ENCODE measurements around the gene INPP4B. TPM values are rescaled to one million over a fixed set of nuclear protein-coding genes. Genes with fewer than 3 reads are reported as not detected.
A peak's percentile ranks its signal among the peaks of the same experiment; 100 is the strongest.

INPP4B gene
- total and polyA plus RNA-seq, 7 donors = 4.2 to 27.3 (median 17.2) TPM

- Histone ChIP-seq H3K27me3 (peaks cover 0 to 11% (median 0%) of the 10 kb centered on the region in 3 donors), H3K9me3 (no peaks in the 10 kb centered on the region), H3K4me3 (peak overlapping the region; percentile 67 to 80 (median 75)), H3K4me1 (peaks cover 0 to 29% (median 9%) of the 10 kb centered on the region in 4 donors), H3K27ac (peak overlapping the region; percentile 72 to 82 (median 78)), H3K36me3 (no peaks in the 10 kb centered on the region)
- intact Hi-C loops (cut with DNase I) = loop anchor here (2.0 to 5.0 kb wide), 2 partner anchors 180 to 720 kb away; no protein-coding TSS in a partner anchor
- no peak for DNase-seq
- no peak for TF ChIP-seq POLR2AphosphoS5 (IDR thresholded peaks at IDR 0.05)
- TF ChIP-seq CTCF (IDR thresholded peaks at IDR 0.05) = no peak
- no peak for TF ChIP-seq EP300 (IDR thresholded peaks at IDR 0.05)
- TF ChIP-seq POLR2A (IDR thresholded peaks at IDR 0.05) = no peak
- WGBS, 2 donors = 1 to 4% methylated on average over 50 of the region's 50 CpGs
These were observed 862 bp upstream of the INPP4B start for GRCh38 chr4:142846729-142847596.

GRCh38 chr4:142845293-142846107 lies 601 bp downstream of the INPP4B start:
- H3K27ac ChIP-seq = peak overlapping the region; percentile 72 to 82 (median 78)
- intact Hi-C loops (cut with DNase I) = loop anchor here (2.0 to 5.0 kb wide), 3 partner anchors 182 to 719 kb away; no protein-coding TSS in a partner anchor
- H3K36me3 ChIP-seq = no peaks in the 10 kb centered on the region
- H3K27me3 ChIP-seq = peaks cover 0 to 11% (median 0%) of the 10 kb centered on the region in 3 donors
- no peaks in the 10 kb centered on the region for H3K9me3 ChIP-seq
- H3K4me1 ChIP-seq = peaks cover 0 to 29% (median 9%) of the 10 kb centered on the region in 4 donors
- DNase-seq = peak; percentile 62
- TF ChIP-seq POLR2AphosphoS5 (IDR thresholded peaks at IDR 0.05) (no peak), CTCF (IDR thresholded peaks at IDR 0.05) (no peak), EP300 (IDR thresholded peaks at IDR 0.05) (no peak), POLR2A (IDR thresholded peaks at IDR 0.05) (no peak)
- H3K4me3 ChIP-seq = peak overlapping the region; percentile 67 to 80 (median 75)
- WGBS, 2 donors = 4 to 5% methylated on average over 43 of the region's 43 CpGs

GRCh38 chr4:142844782-142845181 lies 1.3 kb downstream of the INPP4B start:
- intact Hi-C loops (cut with DNase I) = loop anchor here (2.0 to 5.0 kb wide), 2 partner anchors 183 to 492 kb away; no protein-coding TSS in a partner anchor
- no peak for TF ChIP-seq CTCF (IDR thresholded peaks at IDR 0.05)
- TF ChIP-seq POLR2A (IDR thresholded peaks at IDR 0.05) = no peak
- no peak for TF ChIP-seq EP300 (IDR thresholded peaks at IDR 0.05)
- TF ChIP-seq POLR2AphosphoS5 (IDR thresholded peaks at IDR 0.05) = peak in 1 of 4 donors; percentile 11
- WGBS, 2 donors = 11 to 40% methylated on average over 1 of the region's 1 CpG
- Histone ChIP-seq H3K9me3 (no peaks in the 10 kb centered on the region), H3K4me1 (peaks cover 0 to 29% (median 9%) of the 10 kb centered on the region in 4 donors), H3K36me3 (no peaks in the 10 kb centered on the region), H3K4me3 (peak overlapping the region in 3 of 4 donors; percentile 71 to 80 (median 79)), H3K27me3 (peaks cover 0 to 11% (median 0%) of the 10 kb centered on the region in 3 donors), H3K27ac (peak overlapping the region; percentile 72 to 82 (median 78))
- no peak for DNase-seq

- no peak for DNase-seq
- intact Hi-C loops (cut with DNase I) = no loop called here
- Histone ChIP-seq H3K9me3 (no peaks in the 10 kb centered on the region), H3K36me3 (no peaks in the 10 kb centered on the region), H3K4me3 (no peak overlapping the region), H3K27me3 (peaks cover 0 to 5% (median 0%) of the 10 kb centered on the region in 3 donors), H3K27ac (no peak overlapping the region), H3K4me1 (peaks cover 0 to 18% (median 4%) of the 10 kb centered on the region in 4 donors)
- WGBS, 2 donors = 49 to 92% methylated on average over 1 of the region's 1 CpG
- no peak for TF ChIP-seq EP300 (IDR thresholded peaks at IDR 0.05)
- TF ChIP-seq POLR2A (IDR thresholded peaks at IDR 0.05) = no peak
- TF ChIP-seq POLR2AphosphoS5 (IDR thresholded peaks at IDR 0.05) = no peak
- TF ChIP-seq CTCF (IDR thresholded peaks at IDR 0.05) = peak in 2 of 4 experiments; percentile 43 to 56
These were observed 5.5 kb downstream of the INPP4B start for GRCh38 chr4:142840516-142841123.
